ENCODE results near the gene PTF1A.
A peak's percentile ranks its signal among the peaks of the same experiment; 100 is the strongest.

PTF1A gene

GRCh38 chr10:23151071-23151470, 41.0 kb upstream of the PTF1A start:
- CTCF ChIA-PET = interaction anchor here (1.4 kb wide), 1 partner anchor 12 kb away, joined by 4 read pairs; no protein-coding TSS in a partner anchor
- POLR2A ChIA-PET = no interaction called here
- no peak for TF ChIP-seq CTCF (IDR thresholded peaks at IDR 0.05; ENCODE audit: control extremely low read depth, extremely low read depth, low read depth, missing control alignments)
- no peak for DNase-seq (ENCODE audit: extremely low spot score)

- ChIA-PET POLR2A (no interaction called here), CTCF (no interaction called here)
- DNase-seq (ENCODE audit: extremely low spot score) = no peak
- no peak for TF ChIP-seq CTCF (IDR thresholded peaks at IDR 0.05; ENCODE audit: control extremely low read depth, extremely low read depth, low read depth, missing control alignments)
These were observed 36.9 kb upstream of the PTF1A start for GRCh38 chr10:23155169-23155568.

- no peak for TF ChIP-seq CTCF (IDR thresholded peaks at IDR 0.05; ENCODE audit: control extremely low read depth, extremely low read depth, low read depth, missing control alignments)
- ChIA-PET POLR2A (no interaction called here), CTCF (interaction anchor here (0.7 to 4.3 kb wide), 11 partner anchors 11 to 1401 kb away, joined by 3 to 65 read pairs (median 4); partner anchors contain the start of gene DNAJC1)
- DNase-seq (ENCODE audit: extremely low spot score) = no peak
These were observed 35.5 kb upstream of the PTF1A start for GRCh38 chr10:23156447-23157150.

- TF ChIP-seq CTCF (IDR thresholded peaks at IDR 0.05; ENCODE audit: control extremely low read depth, extremely low read depth, low read depth, missing control alignments) = no peak
- DNase-seq (ENCODE audit: extremely low spot score) = peak; percentile 27
- CTCF ChIA-PET = interaction anchor here (0.8 to 4.3 kb wide), 25 partner anchors 10 to 1400 kb away, joined by 3 to 65 read pairs (median 4); partner anchors contain the start of gene DNAJC1
- POLR2A ChIA-PET = no interaction called here
These were observed 34.9 kb upstream of the PTF1A start for GRCh38 chr10:23157239-23157681.

- peak; percentile 57 for DNase-seq (ENCODE audit: extremely low spot score)
- POLR2A ChIA-PET = no interaction called here
- peak; percentile 42 for TF ChIP-seq CTCF (IDR thresholded peaks at IDR 0.05; ENCODE audit: control extremely low read depth, extremely low read depth, low read depth, missing control alignments)
- CTCF ChIA-PET = interaction anchor here (0.7 to 4.3 kb wide), 37 partner anchors 10 to 1401 kb away, joined by 3 to 65 read pairs (median 3); partner anchors contain the start of gene DNAJC1
These were observed 34.3 kb upstream of the PTF1A start for GRCh38 chr10:23157691-23158369.

- POLR2A ChIA-PET = no interaction called here
- DNase-seq (ENCODE audit: extremely low spot score) = peak; percentile 79
- peak; percentile 79 for TF ChIP-seq CTCF (IDR thresholded peaks at IDR 0.05; ENCODE audit: control extremely low read depth, extremely low read depth, low read depth, missing control alignments)
- CTCF ChIA-PET = interaction anchor here (0.7 to 4.3 kb wide), 32 partner anchors 9 to 1401 kb away, joined by 3 to 65 read pairs (median 4); partner anchors contain the start of gene DNAJC1
These were observed 33.7 kb upstream of the PTF1A start for GRCh38 chr10:23158370-23158769.
